ENCODE results near the gene MIDN.

DNA sequence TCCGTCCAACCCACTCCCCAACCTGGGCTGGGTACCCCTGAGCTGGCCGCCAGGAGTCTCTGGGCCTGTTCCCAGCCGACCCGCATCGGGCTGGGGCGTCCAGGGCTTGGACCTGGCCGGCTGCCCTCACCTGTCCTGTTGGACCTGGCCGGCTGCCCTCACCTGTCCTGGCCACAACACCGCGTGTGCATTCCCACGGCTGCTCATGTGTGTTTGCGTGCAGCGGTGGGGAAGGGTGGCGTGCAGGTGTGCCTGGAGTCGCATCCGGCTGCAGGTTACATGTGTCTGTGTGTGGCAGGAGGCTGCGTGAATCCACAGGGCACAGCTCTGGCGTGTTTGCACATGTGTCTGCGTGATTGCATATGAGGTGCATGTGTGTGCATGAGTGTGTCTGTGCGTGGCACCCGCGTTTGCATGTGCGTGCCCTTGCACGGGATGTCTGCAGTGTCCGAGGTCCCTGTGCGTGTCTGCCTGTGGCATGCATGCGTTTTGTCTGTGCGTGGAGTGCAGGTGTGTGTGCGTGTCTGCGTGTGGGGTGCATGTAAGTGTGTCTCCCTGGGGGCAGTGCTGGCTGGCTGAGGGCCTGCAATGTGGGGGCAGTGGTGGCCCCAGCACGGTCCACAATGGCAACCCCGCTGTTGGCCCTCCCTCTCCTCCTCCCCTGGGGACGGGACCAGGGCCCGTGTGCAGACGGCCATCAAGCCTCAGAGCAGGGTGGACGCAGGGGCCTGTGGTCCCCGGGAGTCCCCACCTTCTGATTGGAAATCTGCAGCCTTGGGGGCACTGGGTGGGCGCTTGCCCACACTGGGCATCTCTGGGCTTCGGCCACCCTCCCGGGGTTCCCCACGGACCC is 40.7 kb downstream of the MIDN start:
- no peak for TF ChIP-seq POLR2A (IDR thresholded peaks at IDR 0.05; ENCODE audit: low read length)
- no peak for TF ChIP-seq GATA1 (IDR thresholded peaks at IDR 0.05; ENCODE audit: low read depth, low read length)
